Upper lobe of right lung (tissue), 1 donor: ENCODE measurements around the gene HEPACAM2. TPM values are rescaled to one million over a fixed set of nuclear protein-coding genes. Genes with fewer than 3 reads are reported as not detected.
A peak's percentile ranks its signal among the peaks of the same experiment; 100 is the strongest.

ENCODE experiments used
- ATAC-seq: fragments of 200-7000 bp; cut with Tn5 transposase; one replicate; pipeline ENCODE4 v1.9.1; 2020; ENCODE audit warnings: mild to moderate bottlenecking, moderate library complexity
- DNase-seq: peaks from one replicate; pipeline ENCODE4 v3.0.0-alpha.2; 2020
- H3K27ac ChIP-seq: fragments of 200-600 bp; one replicate; pipeline ENCODE4 v1.8.0; 2022
- H3K27me3 ChIP-seq: fragments of 200-600 bp; one replicate; pipeline ENCODE4 v1.8.0; 2022; ENCODE audit warnings: mild to moderate bottlenecking
- H3K36me3 ChIP-seq: fragments of 200-600 bp; one replicate; pipeline ENCODE4 v1.8.0; 2022
- H3K4me1 ChIP-seq: fragments of 200-600 bp; one replicate; pipeline ENCODE4 v1.8.0; 2022
- H3K4me3 ChIP-seq: fragments of 200-600 bp; one replicate; pipeline ENCODE4 v1.8.0; 2022; ENCODE audit warnings: mild to moderate bottlenecking
- H3K9me3 ChIP-seq: fragments of 200-600 bp; one replicate; pipeline ENCODE4 v1.8.0; 2022
- intact Hi-C: fragments of 100-400 bp; cut with DNase I; formaldehyde crosslinking; loops from one replicate; pipeline ENCODE4 v1.11.0; 2022
- total RNA-seq: library from RNA; stranded (reverse); fragmentation: NEBNext Ultra II Directional; extraction: Animal tissue kit (Norgen Biotek cat#: 25700); gene quantifications from one replicate; pipeline ENCODE4 v1.2.1, GENCODE V29; 2021
- TF ChIP-seq, protein P1 (sequence below): fragments of 200-600 bp; IDR thresholded peaks from one replicate; pipeline ENCODE4 v1.8.0; 2022; ENCODE audit warnings: antibody characterized with exemption
- donor health status: DM: no; HTN: yes; CAD: no; lungs with severe emphysema.

Gene HEPACAM2
- total RNA-seq, 1 donor from 2014 or later = not detected

GRCh38 chr7:93235541-93235940 lies 9.3 kb upstream of the HEPACAM2 start:
- peaks cover 1% of the 10 kb centered on the region for H3K36me3 ChIP-seq
- intact Hi-C loops = loop anchor here (10.0 kb wide), 1 partner anchor 769 kb away; the partner anchor contains the start of gene BET1
- TF ChIP-seq, protein P1, sequence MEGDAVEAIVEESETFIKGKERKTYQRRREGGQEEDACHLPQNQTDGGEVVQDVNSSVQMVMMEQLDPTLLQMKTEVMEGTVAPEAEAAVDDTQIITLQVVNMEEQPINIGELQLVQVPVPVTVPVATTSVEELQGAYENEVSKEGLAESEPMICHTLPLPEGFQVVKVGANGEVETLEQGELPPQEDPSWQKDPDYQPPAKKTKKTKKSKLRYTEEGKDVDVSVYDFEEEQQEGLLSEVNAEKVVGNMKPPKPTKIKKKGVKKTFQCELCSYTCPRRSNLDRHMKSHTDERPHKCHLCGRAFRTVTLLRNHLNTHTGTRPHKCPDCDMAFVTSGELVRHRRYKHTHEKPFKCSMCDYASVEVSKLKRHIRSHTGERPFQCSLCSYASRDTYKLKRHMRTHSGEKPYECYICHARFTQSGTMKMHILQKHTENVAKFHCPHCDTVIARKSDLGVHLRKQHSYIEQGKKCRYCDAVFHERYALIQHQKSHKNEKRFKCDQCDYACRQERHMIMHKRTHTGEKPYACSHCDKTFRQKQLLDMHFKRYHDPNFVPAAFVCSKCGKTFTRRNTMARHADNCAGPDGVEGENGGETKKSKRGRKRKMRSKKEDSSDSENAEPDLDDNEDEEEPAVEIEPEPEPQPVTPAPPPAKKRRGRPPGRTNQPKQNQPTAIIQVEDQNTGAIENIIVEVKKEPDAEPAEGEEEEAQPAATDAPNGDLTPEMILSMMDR = no peak
- no peaks in the 10 kb centered on the region for H3K9me3 ChIP-seq
- no peak overlapping the region for H3K4me3 ChIP-seq
- ATAC-seq (no peak), DNase-seq (no peak)
- H3K27ac ChIP-seq = no peak overlapping the region
- H3K27me3 ChIP-seq = no peaks in the 10 kb centered on the region
- H3K4me1 ChIP-seq = peaks cover 17% of the 10 kb centered on the region

DNA sequence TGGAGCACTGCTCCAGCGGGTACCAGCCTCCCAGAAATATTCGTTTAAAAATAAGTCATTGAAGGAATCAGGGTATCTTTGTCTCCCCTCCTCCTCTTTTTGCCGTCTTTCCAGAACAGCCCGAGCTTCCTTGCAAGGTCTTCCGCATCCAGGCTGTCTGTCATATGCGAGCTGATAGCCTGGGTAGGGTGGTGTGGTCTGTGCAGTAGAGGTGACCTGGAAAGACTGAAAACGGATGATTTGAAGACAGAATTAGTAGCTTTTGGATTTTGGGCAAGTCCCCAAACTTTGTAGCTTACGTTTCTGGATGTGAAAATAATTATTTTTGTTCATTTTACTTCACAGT lies 6.4 kb upstream of the HEPACAM2 start:
- TF ChIP-seq, protein P1 = no peak
- Histone ChIP-seq H3K36me3 (no peaks in the 10 kb centered on the region), H3K27ac (peak overlapping the region; percentile 65), H3K4me1 (peaks cover 17% of the 10 kb centered on the region), H3K9me3 (no peaks in the 10 kb centered on the region), H3K27me3 (no peaks in the 10 kb centered on the region), H3K4me3 (peak overlapping the region; percentile 85)
- ATAC-seq (peak; percentile 2), DNase-seq (no peak)
- intact Hi-C loops = loop anchor here (10.0 kb wide), 1 partner anchor 772 kb away; the partner anchor contains the start of gene BET1

GRCh38 chr7:93231799-93232672 lies 5.8 kb upstream of the HEPACAM2 start, which contains the start of gene VPS50:
Gene VPS50, plus strand, starts transcription at chr7:93232366. Its CDS starts 102 bp downstream, at chr7:93232468.
- Histone ChIP-seq H3K4me1 (peaks cover 17% of the 10 kb centered on the region), H3K27ac (peak within 1 kb of the TSS; percentile 84), H3K36me3 (no peaks in the 10 kb centered on the region), H3K9me3 (no peaks in the 10 kb centered on the region), H3K27me3 (no peaks in the 10 kb centered on the region), H3K4me3 (peak within 1 kb of the TSS; percentile 85)
- ATAC-seq = peak; percentile 99
- intact Hi-C loops = loop anchor here (10.0 kb wide), 1 partner anchor 773 kb away; the partner anchor contains the start of gene BET1
- TF ChIP-seq, protein P1 = no peak
- DNase-seq = peak; percentile 95

GRCh38 chr7:93231259-93231658 lies 5.0 kb upstream of the HEPACAM2 start:
- ATAC-seq (no peak), DNase-seq (no peak)
- H3K27me3 ChIP-seq = no peaks in the 10 kb centered on the region
- no peaks in the 10 kb centered on the region for H3K36me3 ChIP-seq
- no peaks in the 10 kb centered on the region for H3K9me3 ChIP-seq
- peaks cover 17% of the 10 kb centered on the region for H3K4me1 ChIP-seq
- H3K27ac ChIP-seq = peak overlapping the region; percentile 84
- TF ChIP-seq, protein P1 = no peak
- intact Hi-C loops = loop anchor here (10.0 kb wide), 1 partner anchor 774 kb away; the partner anchor contains the start of gene BET1
- peak overlapping the region; percentile 85 for H3K4me3 ChIP-seq

- peaks cover 10% of the 10 kb centered on the region for H3K4me1 ChIP-seq
- DNase-seq = no peak
Measured at GRCh38 chr7:93228302-93228701, 2.0 kb upstream of the HEPACAM2 start.

More at GRCh38 chr7:93228302-93228701, 2.0 kb upstream of the HEPACAM2 start:
- H3K36me3 ChIP-seq = no peaks in the 10 kb centered on the region
- intact Hi-C loops = no loop called here
- H3K27me3 ChIP-seq = no peaks in the 10 kb centered on the region
- H3K4me3 ChIP-seq = no peak overlapping the region
- H3K27ac ChIP-seq = no peak overlapping the region
- TF ChIP-seq, protein P1 = peak; percentile 89
- no peaks in the 10 kb centered on the region for H3K9me3 ChIP-seq
- peak; percentile 44 for ATAC-seq
